HepG2 (cell line): Measurements from ENCODE around the gene GADD45GIP1. TPM values are rescaled to one million over a fixed set of nuclear protein-coding genes. Genes with fewer than 3 reads are reported as not detected.
A peak's percentile ranks its signal among the peaks of the same experiment; 100 is the strongest.

Experiments
- DZIP1 ChIP-seq: sonication (generic); formaldehyde crosslinking; IDR thresholded peaks from 2 replicates; pipeline ENCODE4 v1.5.0; 2020; ENCODE audit warnings: mild to moderate bottlenecking, missing genetic modification reagents
- EED ChIP-seq: sonication (generic); formaldehyde crosslinking; IDR thresholded peaks from 2 replicates; pipeline ENCODE4 v1.5.0; 2020; ENCODE audit warnings: mild to moderate bottlenecking, missing genetic modification reagents
- FOXC1 ChIP-seq: sonication (generic); formaldehyde crosslinking; IDR thresholded peaks from 2 replicates; pipeline ENCODE4 v1.8.0; 2022; ENCODE audit warnings: mild to moderate bottlenecking, missing genetic modification reagents, borderline replicate concordance
- MTERF4 ChIP-seq: sonication (generic); formaldehyde crosslinking; IDR thresholded peaks from 2 replicates; pipeline ENCODE4 v1.8.0; 2023; ENCODE audit warnings: mild to moderate bottlenecking, missing genetic modification reagents
- MXD4 ChIP-seq: IDR thresholded peaks from 2 replicates; pipeline ENCODE4 v1.6.1; 2016; ENCODE audit warnings: mild to moderate bottlenecking, missing biosample characterization, missing genetic modification reagents
- MYC ChIP-seq: sonication (generic); formaldehyde crosslinking; IDR thresholded peaks from 2 replicates; pipeline ENCODE4 v1.9.0; 2021; ENCODE audit warnings: missing genetic modification reagents, borderline replicate concordance
- MYPOP ChIP-seq: sonication (generic); formaldehyde crosslinking; IDR thresholded peaks from 2 replicates; pipeline ENCODE4 v1.8.1; 2023; ENCODE audit warnings: mild to moderate bottlenecking, moderate library complexity, missing genetic modification reagents
- NFKB2 ChIP-seq: sonication (generic); formaldehyde crosslinking; IDR thresholded peaks from 2 replicates; pipeline ENCODE4 v1.4.0; 2020; ENCODE audit warnings: missing genetic modification reagents, borderline replicate concordance
- RORA ChIP-seq: sonication (generic); formaldehyde crosslinking; IDR thresholded peaks from 2 replicates; pipeline ENCODE4 v1.5.0; 2020; ENCODE audit warnings: mild to moderate bottlenecking, missing genetic modification reagents, moderate library complexity
- TFE3 ChIP-seq: IDR thresholded peaks from 2 replicates; pipeline ENCODE4 v1.6.1; 2016
- XRCC5 ChIP-seq: fragments of 200-400 bp; formaldehyde crosslinking; optimal IDR thresholded peaks from 2 replicates; pipeline ENCODE3; 2017; ENCODE audit warnings: mild to moderate bottlenecking, low read length
- ZFP41 ChIP-seq: sonication (generic); formaldehyde crosslinking; IDR thresholded peaks from 2 replicates; pipeline ENCODE4 v1.4.0; 2020; ENCODE audit warnings: mild to moderate bottlenecking, missing genetic modification reagents, borderline replicate concordance
- ZNF225 ChIP-seq: sonication (generic); formaldehyde crosslinking; IDR thresholded peaks from 2 replicates; pipeline ENCODE4 v1.4.0; 2020; ENCODE audit warnings: mild to moderate bottlenecking, missing genetic modification reagents
- ZNF768 ChIP-seq: sonication (generic); formaldehyde crosslinking; IDR thresholded peaks from 2 replicates; pipeline ENCODE4 v1.4.0; 2020; ENCODE audit warnings: missing genetic modification reagents
- ZNF883 ChIP-seq: sonication (generic); formaldehyde crosslinking; IDR thresholded peaks from 2 replicates; pipeline ENCODE4 v1.5.1; 2020; ENCODE audit warnings: mild to moderate bottlenecking, missing genetic modification reagents; ENCODE audit errors: not compliant biosample characterization
- polyA plus RNA-seq, 8 experiments: library from polyadenylated mRNA; depleted of rRNA in 3 of 8; stranded (reverse) in 7 of 8; unstranded in 1 of 8; fragments of >200 nt; fragmentation: Illumina TruSeq in 4 of 8; extraction: Trizol in 4 of 8; gene quantifications; 2 replicates each; pipeline versions ENCODE4 v1.2.1 to v1.2.3, GENCODE V29; 2011 to 2016; ENCODE audit warnings: low read depth in 4 of 8, missing spikeins in 1 of 8, mixed read lengths in 1 of 8; ENCODE audit not compliant: insufficient read depth in 1 of 8
- total RNA-seq, 5 experiments: library from RNA; depleted of rRNA; stranded (reverse); fragments of >200 nt; fragmentation: Illumina TruSeq; extraction: Trizol; gene quantifications; 2 replicates each; pipeline ENCODE4 v1.2.3, GENCODE V29; 2016; ENCODE audit warnings: low read depth in 1 of 5

GADD45GIP1 gene
- total and polyA plus RNA-seq, 2 of the 13 experiments (the other 11 are each of a cell fraction or from before 2014, with no cell fraction given), result 24.6 to 30.7 TPM

- peak; percentile 25; the same call in 1 of the 2 replicates for TF ChIP-seq DZIP1 (CRISPR knock-in tag)
- 0 out of 2 replicates have a peak, but pooled peaks have one; percentile 21 for TF ChIP-seq MYPOP (CRISPR knock-in tag)
- TF ChIP-seq ZFP41 (CRISPR knock-in tag), result no peak
- TF ChIP-seq ZNF225 (CRISPR knock-in tag), result peak; percentile 18; the same call in 1 of the 2 replicates
- TF ChIP-seq ZNF883, result peak; percentile 12
- peak; percentile 43; the same call in 1 of the 2 replicates for TF ChIP-seq MYC (CRISPR knock-in tag)
- 0 out of 2 replicates have a peak, but pooled peaks have one; percentile 8 for TF ChIP-seq TFE3 (CRISPR knock-in tag)
- TF ChIP-seq EED (CRISPR knock-in tag), result no peak
- TF ChIP-seq RORA (CRISPR knock-in tag), result no peak
- TF ChIP-seq ZNF768 (CRISPR knock-in tag), result peak; percentile 13; the same call in 1 of the 2 replicates
- 0 out of 2 replicates have a peak, but pooled peaks have one; percentile 2 for TF ChIP-seq FOXC1 (CRISPR knock-in tag)
- TF ChIP-seq NFKB2, result peak; percentile 66; the same call in 1 of the 2 replicates
- TF ChIP-seq XRCC5, result peak; percentile 14
- 0 out of 2 replicates have a peak, but pooled peaks have one; percentile 12 for TF ChIP-seq MTERF4
- 0 out of 2 replicates have a peak, but pooled peaks have one; percentile 10 for TF ChIP-seq MXD4 (CRISPR knock-in tag)
- TF ChIP-seq, all 625 proteins: peak for 52
Measured at GRCh38 chr19:12995596-12996405, 38.8 kb upstream of the GADD45GIP1 start (continued).
